WTC11 (cell line): Measurements from ENCODE around the gene RDH16.

Source experiments
- MYBL2 ChIP-seq: sonication (generic); formaldehyde crosslinking; IDR thresholded peaks from 2 replicates; pipeline ENCODE4 v1.8.1; 2023; ENCODE audit warnings: mild to moderate bottlenecking, moderate library complexity, missing genetic modification reagents
- NR2C2 ChIP-seq: sonication (generic); formaldehyde crosslinking; IDR thresholded peaks from 2 replicates; pipeline ENCODE4 v1.8.0; 2022; ENCODE audit warnings: mild to moderate bottlenecking, missing genetic modification reagents
- NR3C1 ChIP-seq: sonication (generic); formaldehyde crosslinking; conservative IDR thresholded peaks from 2 replicates; pipeline ENCODE4 v1.8.1; 2023; ENCODE audit warnings: low read depth, mild to moderate bottlenecking, missing genetic modification reagents
- SMAD3 ChIP-seq: sonication (generic); formaldehyde crosslinking; IDR thresholded peaks from 2 replicates; pipeline ENCODE4 v1.8.0; 2022; ENCODE audit warnings: missing genetic modification reagents, mild to moderate bottlenecking, borderline replicate concordance
- TCF7 ChIP-seq: sonication (generic); formaldehyde crosslinking; IDR thresholded peaks from 2 replicates; pipeline ENCODE4 v1.8.0; 2022; ENCODE audit warnings: mild to moderate bottlenecking, low read depth, missing genetic modification reagents, moderate library complexity
- ZNF121 ChIP-seq: sonication (generic); formaldehyde crosslinking; IDR thresholded peaks from 2 replicates; pipeline ENCODE4 v1.8.0; 2023; ENCODE audit warnings: missing genetic modification reagents
- ZNF263 ChIP-seq: sonication (generic); formaldehyde crosslinking; IDR thresholded peaks from 2 replicates; pipeline ENCODE4 v1.8.1; 2022; ENCODE audit warnings: low read depth, mild to moderate bottlenecking, moderate library complexity, missing genetic modification reagents
- ZNF416 ChIP-seq: fragments of 250-450 bp; sonication (Bioruptor Pico); IDR thresholded peaks from 2 replicates; pipeline ENCODE4 v1.9.0; 2021; ENCODE audit warnings: mild to moderate bottlenecking, inconsistent platforms
- TF ChIP-seq, protein P1 (sequence below): fragments of 200-600 bp; IDR thresholded peaks from 2 replicates; pipeline ENCODE4 v1.8.0; 2022; ENCODE audit warnings: antibody characterized with exemption
- TF ChIP-seq, protein P2 (sequence below): sonication (generic); formaldehyde crosslinking; IDR thresholded peaks from 2 replicates; pipeline ENCODE4 v1.8.1; 2023; ENCODE audit warnings: mild to moderate bottlenecking, missing genetic modification reagents
- TF ChIP-seq, protein P3 (sequence below): sonication (generic); formaldehyde crosslinking; IDR thresholded peaks from 2 replicates; pipeline ENCODE4 v1.8.1; 2023; ENCODE audit warnings: mild to moderate bottlenecking, missing genetic modification reagents, borderline replicate concordance
- TF ChIP-seq, protein P4 (sequence below): sonication (generic); formaldehyde crosslinking; IDR thresholded peaks from 2 replicates; pipeline ENCODE4 v1.8.1; 2022; ENCODE audit warnings: low read depth, mild to moderate bottlenecking, moderate library complexity, missing genetic modification reagents, borderline replicate concordance

DNA sequence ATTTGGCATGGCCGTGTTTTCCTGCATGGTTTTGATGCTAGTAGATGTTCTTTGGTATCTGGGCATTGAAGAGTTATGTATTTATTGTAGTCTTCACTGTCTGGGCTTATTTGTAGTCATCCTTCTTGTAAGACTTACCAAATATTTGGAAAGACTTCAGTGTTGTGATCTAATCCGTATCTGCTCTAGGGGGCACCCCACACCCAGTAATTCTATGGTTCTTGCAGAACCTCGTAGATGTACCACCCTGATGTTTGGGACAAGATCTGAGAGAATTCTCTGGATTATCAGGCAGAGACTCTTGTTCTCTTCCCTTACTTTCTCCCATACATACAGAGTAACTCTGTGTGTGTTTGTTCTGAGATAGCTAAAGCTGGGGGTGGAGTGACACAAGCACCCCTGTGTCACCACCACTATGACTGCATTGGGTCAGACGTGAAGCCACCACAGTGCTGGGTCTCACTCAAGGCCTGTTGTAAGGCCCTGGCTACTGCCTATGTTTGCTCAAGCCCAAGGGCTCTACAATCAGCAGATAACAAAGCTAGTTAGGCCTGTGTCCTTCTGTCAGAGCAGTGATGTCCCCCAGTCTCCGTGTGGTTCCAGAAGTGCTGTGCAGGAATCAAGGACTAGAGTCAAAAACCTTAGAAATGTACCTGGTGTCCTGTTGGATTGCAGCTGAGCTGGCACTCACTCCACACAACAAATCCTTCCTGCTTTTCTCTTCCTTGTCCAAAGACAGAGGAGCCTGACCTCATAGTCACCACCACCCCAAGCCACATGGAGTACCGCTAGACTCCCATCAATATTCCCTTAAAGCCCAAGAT lies 9.6 kb downstream of the RDH16 start:
- TF ChIP-seq SMAD3 (CRISPR knock-in tag) (no peak), TCF7 (CRISPR knock-in tag) (no peak), ZNF416 (CRISPR knock-in tag) (no peak), NR3C1 (CRISPR knock-in tag) (no peak), ZNF263 (CRISPR knock-in tag) (no peak), ZNF121 (no peak), MYBL2 (CRISPR knock-in tag) (no peak), NR2C2 (CRISPR knock-in tag) (no peak)
- TF ChIP-seq, protein P1, sequence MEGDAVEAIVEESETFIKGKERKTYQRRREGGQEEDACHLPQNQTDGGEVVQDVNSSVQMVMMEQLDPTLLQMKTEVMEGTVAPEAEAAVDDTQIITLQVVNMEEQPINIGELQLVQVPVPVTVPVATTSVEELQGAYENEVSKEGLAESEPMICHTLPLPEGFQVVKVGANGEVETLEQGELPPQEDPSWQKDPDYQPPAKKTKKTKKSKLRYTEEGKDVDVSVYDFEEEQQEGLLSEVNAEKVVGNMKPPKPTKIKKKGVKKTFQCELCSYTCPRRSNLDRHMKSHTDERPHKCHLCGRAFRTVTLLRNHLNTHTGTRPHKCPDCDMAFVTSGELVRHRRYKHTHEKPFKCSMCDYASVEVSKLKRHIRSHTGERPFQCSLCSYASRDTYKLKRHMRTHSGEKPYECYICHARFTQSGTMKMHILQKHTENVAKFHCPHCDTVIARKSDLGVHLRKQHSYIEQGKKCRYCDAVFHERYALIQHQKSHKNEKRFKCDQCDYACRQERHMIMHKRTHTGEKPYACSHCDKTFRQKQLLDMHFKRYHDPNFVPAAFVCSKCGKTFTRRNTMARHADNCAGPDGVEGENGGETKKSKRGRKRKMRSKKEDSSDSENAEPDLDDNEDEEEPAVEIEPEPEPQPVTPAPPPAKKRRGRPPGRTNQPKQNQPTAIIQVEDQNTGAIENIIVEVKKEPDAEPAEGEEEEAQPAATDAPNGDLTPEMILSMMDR, result no peak
- TF ChIP-seq, protein P2, sequence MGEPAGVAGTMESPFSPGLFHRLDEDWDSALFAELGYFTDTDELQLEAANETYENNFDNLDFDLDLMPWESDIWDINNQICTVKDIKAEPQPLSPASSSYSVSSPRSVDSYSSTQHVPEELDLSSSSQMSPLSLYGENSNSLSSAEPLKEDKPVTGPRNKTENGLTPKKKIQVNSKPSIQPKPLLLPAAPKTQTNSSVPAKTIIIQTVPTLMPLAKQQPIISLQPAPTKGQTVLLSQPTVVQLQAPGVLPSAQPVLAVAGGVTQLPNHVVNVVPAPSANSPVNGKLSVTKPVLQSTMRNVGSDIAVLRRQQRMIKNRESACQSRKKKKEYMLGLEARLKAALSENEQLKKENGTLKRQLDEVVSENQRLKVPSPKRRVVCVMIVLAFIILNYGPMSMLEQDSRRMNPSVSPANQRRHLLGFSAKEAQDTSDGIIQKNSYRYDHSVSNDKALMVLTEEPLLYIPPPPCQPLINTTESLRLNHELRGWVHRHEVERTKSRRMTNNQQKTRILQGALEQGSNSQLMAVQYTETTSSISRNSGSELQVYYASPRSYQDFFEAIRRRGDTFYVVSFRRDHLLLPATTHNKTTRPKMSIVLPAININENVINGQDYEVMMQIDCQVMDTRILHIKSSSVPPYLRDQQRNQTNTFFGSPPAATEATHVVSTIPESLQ (CRISPR knock-in tag), result no peak
- TF ChIP-seq, protein P3, sequence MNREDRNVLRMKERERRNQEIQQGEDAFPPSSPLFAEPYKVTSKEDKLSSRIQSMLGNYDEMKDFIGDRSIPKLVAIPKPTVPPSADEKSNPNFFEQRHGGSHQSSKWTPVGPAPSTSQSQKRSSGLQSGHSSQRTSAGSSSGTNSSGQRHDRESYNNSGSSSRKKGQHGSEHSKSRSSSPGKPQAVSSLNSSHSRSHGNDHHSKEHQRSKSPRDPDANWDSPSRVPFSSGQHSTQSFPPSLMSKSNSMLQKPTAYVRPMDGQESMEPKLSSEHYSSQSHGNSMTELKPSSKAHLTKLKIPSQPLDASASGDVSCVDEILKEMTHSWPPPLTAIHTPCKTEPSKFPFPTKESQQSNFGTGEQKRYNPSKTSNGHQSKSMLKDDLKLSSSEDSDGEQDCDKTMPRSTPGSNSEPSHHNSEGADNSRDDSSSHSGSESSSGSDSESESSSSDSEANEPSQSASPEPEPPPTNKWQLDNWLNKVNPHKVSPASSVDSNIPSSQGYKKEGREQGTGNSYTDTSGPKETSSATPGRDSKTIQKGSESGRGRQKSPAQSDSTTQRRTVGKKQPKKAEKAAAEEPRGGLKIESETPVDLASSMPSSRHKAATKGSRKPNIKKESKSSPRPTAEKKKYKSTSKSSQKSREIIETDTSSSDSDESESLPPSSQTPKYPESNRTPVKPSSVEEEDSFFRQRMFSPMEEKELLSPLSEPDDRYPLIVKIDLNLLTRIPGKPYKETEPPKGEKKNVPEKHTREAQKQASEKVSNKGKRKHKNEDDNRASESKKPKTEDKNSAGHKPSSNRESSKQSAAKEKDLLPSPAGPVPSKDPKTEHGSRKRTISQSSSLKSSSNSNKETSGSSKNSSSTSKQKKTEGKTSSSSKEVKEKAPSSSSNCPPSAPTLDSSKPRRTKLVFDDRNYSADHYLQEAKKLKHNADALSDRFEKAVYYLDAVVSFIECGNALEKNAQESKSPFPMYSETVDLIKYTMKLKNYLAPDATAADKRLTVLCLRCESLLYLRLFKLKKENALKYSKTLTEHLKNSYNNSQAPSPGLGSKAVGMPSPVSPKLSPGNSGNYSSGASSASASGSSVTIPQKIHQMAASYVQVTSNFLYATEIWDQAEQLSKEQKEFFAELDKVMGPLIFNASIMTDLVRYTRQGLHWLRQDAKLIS (CRISPR knock-in tag), result no peak
- TF ChIP-seq, protein P4, sequence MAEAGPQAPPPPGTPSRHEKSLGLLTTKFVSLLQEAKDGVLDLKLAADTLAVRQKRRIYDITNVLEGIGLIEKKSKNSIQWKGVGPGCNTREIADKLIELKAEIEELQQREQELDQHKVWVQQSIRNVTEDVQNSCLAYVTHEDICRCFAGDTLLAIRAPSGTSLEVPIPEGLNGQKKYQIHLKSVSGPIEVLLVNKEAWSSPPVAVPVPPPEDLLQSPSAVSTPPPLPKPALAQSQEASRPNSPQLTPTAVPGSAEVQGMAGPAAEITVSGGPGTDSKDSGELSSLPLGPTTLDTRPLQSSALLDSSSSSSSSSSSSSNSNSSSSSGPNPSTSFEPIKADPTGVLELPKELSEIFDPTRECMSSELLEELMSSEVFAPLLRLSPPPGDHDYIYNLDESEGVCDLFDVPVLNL, result no peak
